Measurements from ENCODE around the gene NOS1. TPM values are rescaled to one million over a fixed set of nuclear protein-coding genes. Genes with fewer than 3 reads are reported as not detected.
"Not testable (repeated sequence)": the region's sequence is repeated elsewhere in the genome, so short reads cannot be mapped to it uniquely, and the experiment has no call there.

Gene NOS1
- total RNA-seq, 4 donors from 2014 or later, result 0.79 to 1.6 (median 0.96) TPM; not detected in 1

DNA sequence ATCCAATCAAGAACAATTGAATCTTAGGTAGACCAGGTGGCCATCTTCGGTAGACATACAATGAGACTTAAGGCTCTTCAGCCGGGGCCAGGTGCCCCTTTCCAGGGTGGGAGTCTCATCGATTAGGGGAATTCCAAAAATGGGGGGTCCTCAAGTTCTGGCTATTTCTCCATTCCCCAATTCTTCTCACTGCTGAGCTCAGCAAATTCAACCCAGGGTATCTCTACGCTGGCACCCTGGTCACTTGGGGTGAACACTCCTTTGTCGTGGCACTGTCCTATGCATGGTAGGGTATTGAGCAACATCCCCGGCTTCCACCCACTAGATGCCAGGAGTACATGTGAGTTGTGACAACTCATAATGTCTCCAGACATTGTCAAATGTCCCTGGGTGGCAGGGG lies 136.2 kb downstream of the NOS1 start:
- no peak for DNase-seq
- TF ChIP-seq, protein P1, sequence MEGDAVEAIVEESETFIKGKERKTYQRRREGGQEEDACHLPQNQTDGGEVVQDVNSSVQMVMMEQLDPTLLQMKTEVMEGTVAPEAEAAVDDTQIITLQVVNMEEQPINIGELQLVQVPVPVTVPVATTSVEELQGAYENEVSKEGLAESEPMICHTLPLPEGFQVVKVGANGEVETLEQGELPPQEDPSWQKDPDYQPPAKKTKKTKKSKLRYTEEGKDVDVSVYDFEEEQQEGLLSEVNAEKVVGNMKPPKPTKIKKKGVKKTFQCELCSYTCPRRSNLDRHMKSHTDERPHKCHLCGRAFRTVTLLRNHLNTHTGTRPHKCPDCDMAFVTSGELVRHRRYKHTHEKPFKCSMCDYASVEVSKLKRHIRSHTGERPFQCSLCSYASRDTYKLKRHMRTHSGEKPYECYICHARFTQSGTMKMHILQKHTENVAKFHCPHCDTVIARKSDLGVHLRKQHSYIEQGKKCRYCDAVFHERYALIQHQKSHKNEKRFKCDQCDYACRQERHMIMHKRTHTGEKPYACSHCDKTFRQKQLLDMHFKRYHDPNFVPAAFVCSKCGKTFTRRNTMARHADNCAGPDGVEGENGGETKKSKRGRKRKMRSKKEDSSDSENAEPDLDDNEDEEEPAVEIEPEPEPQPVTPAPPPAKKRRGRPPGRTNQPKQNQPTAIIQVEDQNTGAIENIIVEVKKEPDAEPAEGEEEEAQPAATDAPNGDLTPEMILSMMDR (IDR thresholded peaks at IDR 0.05), result no peak
- TF ChIP-seq POLR2AphosphoS5 (IDR thresholded peaks at IDR 0.05), result no peak
- no peak for TF ChIP-seq POLR2A (IDR thresholded peaks at IDR 0.05)
- no peak for TF ChIP-seq EP300 (IDR thresholded peaks at IDR 0.05; ENCODE audit: low read depth)
- Histone ChIP-seq H3K9me3 (no peaks in the 10 kb centered on the region), H3K4me1 (no peaks in the 10 kb centered on the region), H3K27me3 (peaks cover 5% of the 10 kb centered on the region), H3K4me3 (no peak overlapping the region), H3K27ac (no peak overlapping the region), H3K36me3 (no peaks in the 10 kb centered on the region)
- in situ Hi-C loops (cut with MboI; ENCODE audit: low pct_ligation_motif_present in 1 of 4, low pct_unique_long_range_greater_than_20kb in 1 of 4, low sequenced_read_pairs in 3 of 4), result loop anchor here in 3 of 4 donors (10.0 to 25.0 kb wide), 3 partner anchors 362 to 612 kb away; no protein-coding TSS in a partner anchor
- WGBS, 2 donors (ENCODE audit: low coverage in 1 of 2), result 83% methylated on average over 4 to 6 of the region's 6 CpGs
- intact Hi-C loops (cut with DNase I; ENCODE audit: low total_unique reads), result no loop called here

DNA sequence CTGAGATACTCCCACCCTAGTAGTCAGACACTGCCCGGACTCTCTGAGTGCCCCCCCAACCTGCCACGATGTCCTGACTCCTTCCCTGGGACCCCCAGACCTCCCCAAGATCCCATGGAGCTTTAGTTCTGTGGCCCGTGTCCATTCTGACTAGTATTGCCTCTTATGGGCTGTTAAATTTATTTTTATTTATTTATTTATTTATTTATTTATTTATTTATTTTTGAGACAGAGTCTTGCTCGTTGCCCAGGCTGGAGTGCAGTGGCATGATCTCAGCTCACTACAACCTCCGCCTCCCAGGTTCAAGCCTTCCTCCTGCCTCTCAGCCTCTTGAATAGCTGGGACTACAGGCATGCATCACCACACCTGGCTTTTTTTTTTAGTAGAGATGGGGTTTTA lies 140.5 kb downstream of the NOS1 start:
- DNase-seq; intact Hi-C loops (cut with DNase I; ENCODE audit: low total_unique reads); H3K4me1 ChIP-seq; H3K27ac ChIP-seq; H3K27me3 ChIP-seq; H3K9me3 ChIP-seq; H3K4me3 ChIP-seq; H3K36me3 ChIP-seq: not testable (repeated sequence)
- in situ Hi-C loops (cut with MboI; ENCODE audit: low pct_ligation_motif_present in 1 of 4, low pct_unique_long_range_greater_than_20kb in 1 of 4, low sequenced_read_pairs in 3 of 4), result loop anchor here in 2 of 4 donors (10.0 to 25.0 kb wide), 2 partner anchors 614 to 616 kb away; no protein-coding TSS in a partner anchor
- 58 to 63% methylated on average over 4 to 5 of the region's 5 CpGs for WGBS, 2 donors (ENCODE audit: low coverage in 1 of 2)

DNA sequence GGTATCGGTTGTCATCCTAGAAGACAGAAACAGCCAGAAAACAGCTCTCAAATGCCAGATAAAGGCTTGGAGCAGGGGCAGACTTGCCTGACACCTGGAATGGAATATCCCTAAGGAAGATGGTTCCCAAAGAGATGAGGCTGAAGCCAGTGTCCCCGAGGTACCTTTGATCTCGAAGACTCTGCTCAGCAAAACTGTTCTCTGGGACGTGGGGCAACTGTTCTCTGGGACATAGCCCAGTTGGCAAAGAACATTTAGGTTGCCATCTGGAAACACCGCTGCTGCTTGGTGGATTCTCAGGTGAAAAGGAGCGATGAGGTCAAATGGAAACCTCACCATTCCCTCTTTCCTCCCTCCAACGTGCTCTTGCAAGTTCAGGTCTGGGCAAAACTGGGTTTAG lies 143.3 kb downstream of the NOS1 start:
- no peak for DNase-seq
- no peaks in the 10 kb centered on the region for H3K36me3 ChIP-seq
- in situ Hi-C loops (cut with MboI; ENCODE audit: low pct_ligation_motif_present in 1 of 4, low pct_unique_long_range_greater_than_20kb in 1 of 4, low sequenced_read_pairs in 3 of 4), result loop anchor here in 2 of 4 donors (10.0 to 25.0 kb wide), 2 partner anchors 617 to 619 kb away; no protein-coding TSS in a partner anchor
- WGBS, 2 donors (ENCODE audit: low coverage in 1 of 2), result 63% methylated on average over 7 of the region's 7 CpGs; no CpG with 5 or more reads in 1 of the 2 donors
- no peak overlapping the region for H3K4me3 ChIP-seq
- H3K27ac ChIP-seq, result no peak overlapping the region
- H3K9me3 ChIP-seq, result no peaks in the 10 kb centered on the region
- peaks cover 9% of the 10 kb centered on the region for H3K27me3 ChIP-seq
- intact Hi-C loops (cut with DNase I; ENCODE audit: low total_unique reads), result no loop called here
- H3K4me1 ChIP-seq, result no peaks in the 10 kb centered on the region
- TF ChIP-seq POLR2AphosphoS5 (IDR thresholded peaks at IDR 0.05), result no peak
- TF ChIP-seq, protein P1 (IDR thresholded peaks at IDR 0.05), result no peak

DNA sequence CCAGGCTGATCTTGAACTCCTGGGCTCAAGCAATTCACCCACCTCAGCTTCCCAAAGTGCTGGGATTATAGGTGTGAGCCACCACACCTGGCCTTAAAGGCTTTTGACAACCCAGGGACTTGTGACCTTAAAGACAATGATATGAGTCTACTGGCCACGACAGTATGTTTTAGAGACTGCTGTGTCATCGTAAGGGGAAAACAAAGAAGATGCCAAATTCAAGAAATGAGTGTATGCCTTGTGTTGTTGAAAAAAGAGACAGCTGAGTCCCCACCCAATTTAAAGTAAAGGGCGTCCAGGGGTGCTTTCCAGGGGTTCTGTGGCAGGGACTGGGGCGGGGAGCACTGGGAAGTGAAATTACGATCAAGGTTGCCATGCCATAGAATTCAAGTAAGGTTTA lies 144.7 kb downstream of the NOS1 start:
- WGBS, 2 donors (ENCODE audit: low coverage in 1 of 2), result 64 to 73% methylated on average over 3 to 5 of the region's 5 CpGs
- TF ChIP-seq POLR2AphosphoS5 (IDR thresholded peaks at IDR 0.05) (no peak), EP300 (IDR thresholded peaks at IDR 0.05; ENCODE audit: low read depth) (no peak), POLR2A (IDR thresholded peaks at IDR 0.05) (no peak)
- TF ChIP-seq, protein P1 (IDR thresholded peaks at IDR 0.05), result no peak
- H3K36me3 ChIP-seq, result no peaks in the 10 kb centered on the region
- no peaks in the 10 kb centered on the region for H3K9me3 ChIP-seq
- in situ Hi-C loops (cut with MboI; ENCODE audit: low pct_ligation_motif_present in 1 of 4, low pct_unique_long_range_greater_than_20kb in 1 of 4, low sequenced_read_pairs in 3 of 4), result loop anchor here in 2 of 4 donors (10.0 to 25.0 kb wide), 2 partner anchors 618 to 621 kb away; no protein-coding TSS in a partner anchor
- intact Hi-C loops (cut with DNase I; ENCODE audit: low total_unique reads), result no loop called here
- no peak overlapping the region for H3K4me3 ChIP-seq
- no peak overlapping the region for H3K27ac ChIP-seq
- H3K4me1 ChIP-seq, result no peaks in the 10 kb centered on the region
- peaks cover 9% of the 10 kb centered on the region for H3K27me3 ChIP-seq
- DNase-seq, result no peak

DNA sequence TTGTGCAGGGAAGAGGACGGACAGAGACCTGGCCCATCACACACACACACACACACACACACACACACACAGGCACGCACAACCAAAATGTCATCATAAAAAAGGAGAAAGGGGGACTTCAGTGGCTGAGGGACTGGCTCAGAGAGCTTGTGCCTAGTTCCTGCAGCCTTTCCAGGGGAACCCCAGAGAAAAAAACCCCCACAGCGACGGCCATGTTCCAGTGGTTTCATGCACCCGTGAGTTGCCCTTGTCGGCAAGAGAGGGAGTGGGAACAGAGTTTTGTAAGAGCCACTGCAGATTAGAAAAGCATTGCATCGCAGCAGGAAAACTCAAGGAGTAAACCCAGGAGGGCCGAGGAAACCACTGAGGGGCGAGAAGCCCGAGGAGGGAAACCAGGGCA lies 146.6 kb downstream of the NOS1 start:
- Histone ChIP-seq H3K36me3 (no peaks in the 10 kb centered on the region), H3K9me3 (no peaks in the 10 kb centered on the region), H3K4me3 (no peak overlapping the region), H3K27me3 (no peaks in the 10 kb centered on the region), H3K27ac (no peak overlapping the region), H3K4me1 (no peaks in the 10 kb centered on the region)
- no peak for DNase-seq
- in situ Hi-C loops (cut with MboI; ENCODE audit: low pct_ligation_motif_present in 1 of 4, low pct_unique_long_range_greater_than_20kb in 1 of 4, low sequenced_read_pairs in 3 of 4), result loop anchor here in 2 of 4 donors (10.0 to 25.0 kb wide), 2 partner anchors 620 to 623 kb away; no protein-coding TSS in a partner anchor
- TF ChIP-seq, protein P1 (IDR thresholded peaks at IDR 0.05), result no peak
- TF ChIP-seq EP300 (IDR thresholded peaks at IDR 0.05; ENCODE audit: low read depth) (no peak), POLR2A (IDR thresholded peaks at IDR 0.05) (no peak), POLR2AphosphoS5 (IDR thresholded peaks at IDR 0.05) (no peak)
- intact Hi-C loops (cut with DNase I; ENCODE audit: low total_unique reads), result no loop called here
- WGBS, 2 donors (ENCODE audit: low coverage in 1 of 2), result 64 to 71% methylated on average over 3 to 10 of the region's 10 CpGs

All from transverse colon (tissue), 4 donors.